HCT116 (cell line): ENCODE results near the gene NR5A2. TPM values are rescaled to one million over a fixed set of nuclear protein-coding genes. Genes with fewer than 3 reads are reported as not detected.

Experiments used
- ATAC-seq: fragments of 200-7000 bp; cut with Tn5 transposase; 2 replicates; pipeline ENCODE4 v1.9.1; 2020; ENCODE audit warnings: mild to moderate bottlenecking, moderate library complexity
- BruUV-seq: library from RNA; stranded (reverse); fragments of 400-500 nt; replicated peaks from 2 replicates; lab custom pipeline; 2021; lab: Mats Ljungman, UMichigan
- CTCF ChIA-PET: fragments of 300-600 bp; sonication (Branson Sonifier 250); formaldehyde crosslinking; loops from one replicate; lab custom pipeline; 2021; ENCODE audit warnings: antibody characterized with exemption; lab: Charles Lee
- POLR2A ChIA-PET: fragments of 300-600, 350-600 bp; sonication (Branson Sonifier 250); formaldehyde crosslinking; loops from one replicate; lab custom pipeline; 2021; ENCODE audit warnings: antibody characterized with exemption; lab: Charles Lee
- RAD21 ChIA-PET, 2 experiments: fragments of 300-600 bp; sonication (Branson Sonifier 250); formaldehyde crosslinking; loops; one replicate each; lab custom pipeline; 2023; ENCODE audit warnings: low total read pairs in 2 of 2; ENCODE audit not compliant: uncharacterized antibody in 2 of 2, unreplicated experiment in 2 of 2, low non-redundant PET in 1 of 2; lab: Charles Lee
- DNase-seq: peaks from one replicate; pipeline ENCODE4 v3.0.0-alpha.2; 2010; ENCODE audit warnings: low read depth, low spot score
- H2AFZ ChIP-seq: fragments of 200-600 bp; shearing (Covaris generic), sonication (generic); 2 replicates; pipeline ENCODE4 v1.6.1; 2017; ENCODE audit warnings: low read depth, mixed run types, mixed read lengths, antibody characterized with exemption, low read length; ENCODE audit not compliant: poor library complexity, severe bottlenecking
- H3K27ac ChIP-seq: 2 replicates; pipeline ENCODE4 v1.5.1; 2012; ENCODE audit warnings: low read depth, low read length
- H3K27me3 ChIP-seq: fragments of 200-600 bp; sonication (generic); 2 replicates; pipeline ENCODE4 v1.6.1; 2016; ENCODE audit warnings: mixed run types, low read length, mixed read lengths; ENCODE audit not compliant: insufficient read depth
- H3K36me3 ChIP-seq, 2 experiments: fragments of 200-500 bp in 1 of 2; fragments of 200-600 bp in 1 of 2; sonication (Bioruptor generic) in 1 of 2; sonication (generic) in 1 of 2; 2 replicates each; pipeline versions ENCODE4 v1.5.1 to v1.6.1; 2014 to 2016; ENCODE audit warnings: low read length in 2 of 2, inconsistent platforms in 1 of 2, mixed read lengths in 1 of 2, mixed run types in 1 of 2; ENCODE audit not compliant: insufficient read depth in 2 of 2, control insufficient read depth in 1 of 2
- H3K4me1 ChIP-seq, 2 experiments: fragments of 200-600 bp in 1 of 2; sonication (generic) in 1 of 2; 2 replicates each; pipeline versions ENCODE4 v1.5.1 to v1.6.1; 2012 to 2017; ENCODE audit warnings: low read length in 2 of 2, inconsistent platforms in 1 of 2, mild to moderate bottlenecking in 1 of 2, mixed read lengths in 1 of 2, mixed run types in 1 of 2, moderate library complexity in 1 of 2; ENCODE audit not compliant: insufficient read depth in 2 of 2, control insufficient read depth in 1 of 2
- H3K4me2 ChIP-seq: fragments of 200-600 bp; sonication (generic); 2 replicates; pipeline ENCODE4 v1.6.1; 2017; ENCODE audit warnings: mixed run types, low read length, mixed read lengths
- H3K4me3 ChIP-seq, 2 experiments: fragments of 200-600 bp in 1 of 2; sonication (generic) in 1 of 2; replicated peaks in 1 of 2; 2 replicates each; pipeline ENCODE4 v1.5.1; 2011 to 2016; ENCODE audit warnings: low read length in 2 of 2, control low read depth in 1 of 2, low read depth in 1 of 2, mild to moderate bottlenecking in 1 of 2, mixed read lengths in 1 of 2, mixed run types in 1 of 2
- H3K79me2 ChIP-seq: fragments of 200-600 bp; sonication (generic); 2 replicates; pipeline ENCODE4 v1.6.1; 2017; ENCODE audit warnings: mild to moderate bottlenecking, mixed run types, low read length, moderate library complexity, mixed read lengths; ENCODE audit not compliant: insufficient read depth
- H3K9ac ChIP-seq: fragments of 200-600 bp; sonication (generic); 2 replicates; pipeline ENCODE4 v1.6.1; 2016; ENCODE audit warnings: low read length, mixed read lengths
- H3K9me2 ChIP-seq: fragments of 200-600 bp; sonication (generic), shearing (Covaris generic); 2 replicates; pipeline ENCODE4 v1.6.1; 2017; ENCODE audit warnings: mixed run types, mild to moderate bottlenecking, moderate library complexity; ENCODE audit not compliant: insufficient read depth
- H3K9me3 ChIP-seq, 2 experiments: fragments of 200-500 bp in 1 of 2; fragments of 200-600 bp in 1 of 2; sonication (Bioruptor generic) in 1 of 2; sonication (generic) in 1 of 2; 2 replicates each; pipeline ENCODE4 v1.6.1; 2014 to 2017; ENCODE audit warnings: low read length in 2 of 2, mixed read lengths in 2 of 2, inconsistent platforms in 1 of 2, low read depth in 1 of 2, mild to moderate bottlenecking in 1 of 2, mixed run types in 1 of 2, moderate library complexity in 1 of 2; ENCODE audit not compliant: control insufficient read depth in 1 of 2, insufficient read depth in 1 of 2
- H4K20me1 ChIP-seq: fragments of 200-600 bp; sonication (generic), shearing (Covaris generic); 2 replicates; pipeline ENCODE4 v1.6.1; 2017; ENCODE audit warnings: mixed run types, mild to moderate bottlenecking, moderate library complexity; ENCODE audit not compliant: insufficient read depth
- ATF3 ChIP-seq: IDR thresholded peaks from 2 replicates; pipeline ENCODE4 v1.6.1; 2012
- CBX3 ChIP-seq: IDR thresholded peaks from 2 replicates; pipeline ENCODE4 v1.6.1; 2012; ENCODE audit warnings: low read depth
- CTCF ChIP-seq, 3 experiments: fragments of 200-600 bp in 1 of 3; sonication (generic) in 1 of 3; IDR thresholded peaks in 2 of 3; conservative IDR thresholded peaks in 1 of 3; 2 replicates each; pipeline ENCODE4 v1.5.1; 2012 to 2017; ENCODE audit warnings: low read depth in 2 of 3, low read length in 2 of 3, antibody characterized with exemption in 1 of 3, borderline replicate concordance in 1 of 3, control low read depth in 1 of 3, mild to moderate bottlenecking in 1 of 3, mixed read lengths in 1 of 3, mixed run types in 1 of 3, moderate library complexity in 1 of 3; ENCODE audit not compliant: insufficient read depth in 1 of 3
- EGR1 ChIP-seq: IDR thresholded peaks from 2 replicates; pipeline ENCODE4 v1.6.1; 2012; ENCODE audit warnings: low read depth
- EZH2 ChIP-seq: fragments of 200-600 bp; sonication (generic); IDR thresholded peaks from 2 replicates; pipeline ENCODE4 v1.6.1; 2017; ENCODE audit warnings: antibody characterized with exemption, mixed run types
- MAX ChIP-seq: IDR thresholded peaks from 2 replicates; pipeline ENCODE4 v1.6.1; 2012
- POLR2A ChIP-seq: IDR thresholded peaks from 2 replicates; pipeline ENCODE4 v1.7.0; 2011; ENCODE audit warnings: borderline replicate concordance; ENCODE audit not compliant: insufficient read depth, insufficient read length; ENCODE audit errors: extremely low read depth
- POLR2AphosphoS5 ChIP-seq: IDR thresholded peaks from 2 replicates; pipeline ENCODE4 v1.6.1; 2011; ENCODE audit warnings: mild to moderate bottlenecking, low read depth, low read length, moderate library complexity
- RAD21 ChIP-seq: IDR thresholded peaks from 2 replicates; pipeline ENCODE4 v1.6.1; 2012; ENCODE audit warnings: low read depth, mild to moderate bottlenecking
- YY1 ChIP-seq: IDR thresholded peaks from 2 replicates; pipeline ENCODE4 v1.6.1; 2011; ENCODE audit warnings: low read length, low read depth, moderate library complexity, mild to moderate bottlenecking; ENCODE audit not compliant: insufficient replicate concordance; ENCODE audit errors: extremely low read depth
- ZFX ChIP-seq: fragments of 450-650 bp; IDR thresholded peaks from 2 replicates; pipeline ENCODE4 v1.6.1; 2017
- intact Hi-C: fragments of 100-400 bp; cut with micrococcal nuclease; formaldehyde crosslinking; loops from 2 replicates; pipeline ENCODE4 v1.10.0; 2022
- total RNA-seq: library from RNA; stranded (reverse); gene quantifications from one replicate; pipeline ENCODE4 v1.2.1, GENCODE V29; 2021; ENCODE audit not compliant: unreplicated experiment
- TF ChIP-seq, protein P1 (sequence below): IDR thresholded peaks from 2 replicates; pipeline ENCODE4 v1.6.1; 2011; ENCODE audit warnings: mild to moderate bottlenecking, low read length, moderate library complexity; ENCODE audit not compliant: insufficient replicate concordance; ENCODE audit errors: extremely low read depth

The NR5A2 gene
- total RNA-seq, 1 experiment from 2014 or later = 0.91 TPM

- intact Hi-C loops = no loop called here
- Histone ChIP-seq H3K79me2 (no peaks in the 10 kb centered on the region), H3K9me3 (no peaks in the 10 kb centered on the region), H3K4me2 (no peak overlapping the region), H3K4me1 (no peaks in the 10 kb centered on the region), H4K20me1 (no peaks in the 10 kb centered on the region), H3K36me3 (no peaks in the 10 kb centered on the region), H3K27ac (no peak overlapping the region)
- DNase-seq = no peak
- CTCF ChIA-PET = no interaction called here
- TF ChIP-seq POLR2A (no peak), RAD21 (no peak), POLR2AphosphoS5 (no peak), YY1 (no peak), CTCF (IDR thresholded peaks at IDR 0.05 in 2 of 3, conservative IDR thresholded peaks at IDR 0.05 in 1 of 3; ENCODE audit: borderline replicate concordance in 1 of 3, insufficient read depth in 1 of 3, low read depth in 2 of 3, low read length in 2 of 3) (no peak)
- TF ChIP-seq, all 23 proteins: peak for 0
- Histone ChIP-seq H2AFZ (no peak overlapping the region), H3K4me3 (no peak overlapping the region), H3K9me2 (no peaks in the 10 kb centered on the region), H3K27me3 (no peaks in the 10 kb centered on the region), H3K9ac (no peak overlapping the region)
- ChIA-PET RAD21 (no interaction called here), POLR2A (no interaction called here)
- no TSS peak for BruUV-seq
- ATAC-seq = no peak
Observed at GRCh38 chr1:200224315-200224714, 196.8 kb downstream of the NR5A2 start.

- TF ChIP-seq EZH2 (no peak), ZFX (no peak), ATF3 (no peak), EGR1 (no peak), MAX (no peak), CBX3 (no peak), YY1 (no peak), RAD21 (no peak)
- TF ChIP-seq, protein P1, sequence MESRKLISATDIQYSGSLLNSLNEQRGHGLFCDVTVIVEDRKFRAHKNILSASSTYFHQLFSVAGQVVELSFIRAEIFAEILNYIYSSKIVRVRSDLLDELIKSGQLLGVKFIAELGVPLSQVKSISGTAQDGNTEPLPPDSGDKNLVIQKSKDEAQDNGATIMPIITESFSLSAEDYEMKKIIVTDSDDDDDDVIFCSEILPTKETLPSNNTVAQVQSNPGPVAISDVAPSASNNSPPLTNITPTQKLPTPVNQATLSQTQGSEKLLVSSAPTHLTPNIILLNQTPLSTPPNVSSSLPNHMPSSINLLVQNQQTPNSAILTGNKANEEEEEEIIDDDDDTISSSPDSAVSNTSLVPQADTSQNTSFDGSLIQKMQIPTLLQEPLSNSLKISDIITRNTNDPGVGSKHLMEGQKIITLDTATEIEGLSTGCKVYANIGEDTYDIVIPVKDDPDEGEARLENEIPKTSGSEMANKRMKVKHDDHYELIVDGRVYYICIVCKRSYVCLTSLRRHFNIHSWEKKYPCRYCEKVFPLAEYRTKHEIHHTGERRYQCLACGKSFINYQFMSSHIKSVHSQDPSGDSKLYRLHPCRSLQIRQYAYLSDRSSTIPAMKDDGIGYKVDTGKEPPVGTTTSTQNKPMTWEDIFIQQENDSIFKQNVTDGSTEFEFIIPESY = no peak
- H3K27me3 ChIP-seq = no peaks in the 10 kb centered on the region
- H3K4me1 ChIP-seq = no peaks in the 10 kb centered on the region
- no peak overlapping the region for H2AFZ ChIP-seq
- no peaks in the 10 kb centered on the region for H4K20me1 ChIP-seq
- ChIA-PET CTCF (no interaction called here), RAD21 (no interaction called here), POLR2A (interaction anchor here (0.5 kb wide), 1 partner anchor 431 kb away, joined by 3 read pairs; no protein-coding TSS in a partner anchor)
- DNase-seq (no peak), ATAC-seq (no peak)
- H3K9me3 ChIP-seq = no peaks in the 10 kb centered on the region
- H3K27ac ChIP-seq = no peak overlapping the region
- H3K9me2 ChIP-seq = no peaks in the 10 kb centered on the region
- no peak overlapping the region for H3K4me3 ChIP-seq
- H3K36me3 ChIP-seq = no peaks in the 10 kb centered on the region
- no peak overlapping the region for H3K9ac ChIP-seq
- intact Hi-C loops = no loop called here
- no peaks in the 10 kb centered on the region for H3K79me2 ChIP-seq
- no peak overlapping the region for H3K4me2 ChIP-seq
- no TSS peak for BruUV-seq
Observed at GRCh38 chr1:200226268-200226968, 198.9 kb downstream of the NR5A2 start.
